WTC11 (cell line): ENCODE data around the gene CYP1A2. TPM values are rescaled to one million over a fixed set of nuclear protein-coding genes. Genes with fewer than 3 reads are reported as not detected.

Experiments
- ATAC-seq: fragments of 200-7000 bp; cut with Tn5 transposase; 2 replicates; pipeline ENCODE4 v1.10.0; 2021; ENCODE audit warnings: mild to moderate bottlenecking, moderate library complexity
- CTCF ChIA-PET: fragments of 300-600 bp; sonication (Branson Sonifier 250); formaldehyde crosslinking; loops from one replicate; lab custom pipeline; 2021; ENCODE audit warnings: antibody characterized with exemption; lab: Charles Lee
- POLR2A ChIA-PET: fragments of 350-600 bp; sonication (Branson Sonifier 250); formaldehyde crosslinking; loops from one replicate; lab custom pipeline; 2021; ENCODE audit warnings: antibody characterized with exemption; lab: Charles Lee
- DNase-seq: peaks from one replicate; pipeline ENCODE4 v3.0.0; 2021; ENCODE audit warnings: low spot score
- H3K27ac Mint-ChIP-seq: 2 replicates; pipeline ENCODE4 v1.8.0; 2021; ENCODE audit warnings: mixed read lengths
- H3K27me3 Mint-ChIP-seq: 2 replicates; pipeline ENCODE4 v1.8.0; 2021; ENCODE audit warnings: low read depth, mild to moderate bottlenecking, moderate library complexity, mixed read lengths
- H3K36me3 Mint-ChIP-seq: 2 replicates; pipeline ENCODE4 v1.8.0; 2021; ENCODE audit warnings: mixed read lengths
- H3K4me1 Mint-ChIP-seq: 2 replicates; pipeline ENCODE4 v1.8.0; 2022; ENCODE audit warnings: mixed read lengths
- H3K4me3 Mint-ChIP-seq: 2 replicates; pipeline ENCODE4 v1.8.0; 2021; ENCODE audit warnings: mild to moderate bottlenecking, moderate library complexity, mixed read lengths
- H3K9me3 Mint-ChIP-seq: 2 replicates; pipeline ENCODE4 v1.8.0; 2021; ENCODE audit warnings: mixed read lengths
- ARID4B ChIP-seq: sonication (generic); formaldehyde crosslinking; IDR thresholded peaks from 2 replicates; pipeline ENCODE4 v1.8.0; 2023; ENCODE audit warnings: missing genetic modification reagents, mild to moderate bottlenecking, borderline replicate concordance
- FOXJ3 ChIP-seq: sonication (generic); formaldehyde crosslinking; IDR thresholded peaks from 2 replicates; pipeline ENCODE4 v1.9.0; 2021; ENCODE audit warnings: missing genetic modification reagents, mild to moderate bottlenecking, borderline replicate concordance
- FOXP1 ChIP-seq: sonication (generic); formaldehyde crosslinking; IDR thresholded peaks from 2 replicates; pipeline ENCODE4 v1.8.0; 2022; ENCODE audit warnings: missing genetic modification reagents, mild to moderate bottlenecking, moderate library complexity, borderline replicate concordance
- HMGA2 ChIP-seq: fragments of 250-450 bp; sonication (Bioruptor Pico); IDR thresholded peaks from 2 replicates; pipeline ENCODE4 v1.4.0; 2021; ENCODE audit warnings: mild to moderate bottlenecking, moderate library complexity
- HMGXB4 ChIP-seq: sonication (generic); formaldehyde crosslinking; IDR thresholded peaks from 2 replicates; pipeline ENCODE4 v1.8.1; 2023; ENCODE audit warnings: mild to moderate bottlenecking, moderate library complexity, missing genetic modification reagents
- IRF1 ChIP-seq: sonication (generic); formaldehyde crosslinking; IDR thresholded peaks from 2 replicates; pipeline ENCODE4 v1.8.0; 2023; ENCODE audit warnings: missing genetic modification reagents
- MAX ChIP-seq: sonication (generic); formaldehyde crosslinking; IDR thresholded peaks from 2 replicates; pipeline ENCODE4 v1.8.0; 2022; ENCODE audit warnings: mild to moderate bottlenecking, missing genetic modification reagents
- MYBL2 ChIP-seq: sonication (generic); formaldehyde crosslinking; IDR thresholded peaks from 2 replicates; pipeline ENCODE4 v1.8.1; 2023; ENCODE audit warnings: mild to moderate bottlenecking, moderate library complexity, missing genetic modification reagents
- NFE2L1 ChIP-seq: sonication (generic); formaldehyde crosslinking; IDR thresholded peaks from 2 replicates; pipeline ENCODE4 v1.8.1; 2023; ENCODE audit warnings: missing genetic modification reagents
- OVOL2 ChIP-seq: fragments of 250-450 bp; sonication (Bioruptor Pico); IDR thresholded peaks from 2 replicates; pipeline ENCODE4 v1.9.0; 2021; ENCODE audit warnings: mild to moderate bottlenecking, borderline replicate concordance
- RORB ChIP-seq: fragments of 250-450 bp; sonication (Bioruptor Pico); IDR thresholded peaks from 2 replicates; pipeline ENCODE4 v1.9.0; 2021; ENCODE audit warnings: mild to moderate bottlenecking
- ZNF121 ChIP-seq: sonication (generic); formaldehyde crosslinking; IDR thresholded peaks from 2 replicates; pipeline ENCODE4 v1.8.0; 2023; ENCODE audit warnings: missing genetic modification reagents
- ZNF219 ChIP-seq: sonication (generic); formaldehyde crosslinking; IDR thresholded peaks from 2 replicates; pipeline ENCODE4 v1.8.0; 2023; ENCODE audit warnings: missing genetic modification reagents, mild to moderate bottlenecking, borderline replicate concordance
- total RNA-seq: library from RNA; stranded (reverse); gene quantifications from 3 replicates; pipeline ENCODE4 v1.2.3, GENCODE V29; 2021
- TF ChIP-seq, protein P1 (sequence below): fragments of 200-600 bp; IDR thresholded peaks from 2 replicates; pipeline ENCODE4 v1.8.0; 2022; ENCODE audit warnings: antibody characterized with exemption
- TF ChIP-seq, protein P2 (sequence below): fragments of 250-450 bp; sonication (Bioruptor Pico); IDR thresholded peaks from 2 replicates; pipeline ENCODE4 v1.9.0; 2021; ENCODE audit warnings: moderate library complexity, mild to moderate bottlenecking, inconsistent platforms, borderline replicate concordance

Gene CYP1A2
- total RNA-seq, 1 experiment from 2014 or later, result not detected

DNA sequence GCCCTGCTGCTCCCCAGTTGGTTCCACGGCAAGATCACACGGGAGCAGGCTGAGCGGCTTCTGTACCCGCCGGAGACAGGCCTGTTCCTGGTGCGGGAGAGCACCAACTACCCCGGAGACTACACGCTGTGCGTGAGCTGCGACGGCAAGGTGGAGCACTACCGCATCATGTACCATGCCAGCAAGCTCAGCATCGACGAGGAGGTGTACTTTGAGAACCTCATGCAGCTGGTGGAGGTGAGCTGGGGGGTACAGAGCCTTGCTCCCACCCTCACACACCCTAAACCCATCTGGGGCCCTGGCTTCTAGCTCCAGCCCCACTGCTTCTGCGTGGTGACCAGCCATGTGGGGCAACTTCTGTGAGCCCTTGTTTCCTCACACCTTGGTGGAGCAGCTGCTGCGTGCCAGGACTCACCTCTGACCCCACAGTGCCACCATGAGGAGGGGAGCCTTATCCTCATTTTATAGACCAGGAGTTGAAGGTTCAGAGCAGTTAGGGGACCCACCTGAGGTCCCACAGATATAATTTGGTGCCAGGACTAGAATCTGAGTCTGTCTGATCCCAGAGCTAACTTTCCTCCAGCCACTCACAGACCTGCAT is 50.7 kb downstream of the CYP1A2 start (continued):
- TF ChIP-seq ARID4B (CRISPR knock-in tag) (no peak), HMGA2 (no peak), ZNF121 (CRISPR knock-in tag) (no peak), RORB (CRISPR knock-in tag) (no peak), NFE2L1 (CRISPR knock-in tag) (no peak), OVOL2 (CRISPR knock-in tag) (no peak), HMGXB4 (CRISPR knock-in tag) (no peak)
- TF ChIP-seq, all 79 proteins: peak for 0

DNA sequence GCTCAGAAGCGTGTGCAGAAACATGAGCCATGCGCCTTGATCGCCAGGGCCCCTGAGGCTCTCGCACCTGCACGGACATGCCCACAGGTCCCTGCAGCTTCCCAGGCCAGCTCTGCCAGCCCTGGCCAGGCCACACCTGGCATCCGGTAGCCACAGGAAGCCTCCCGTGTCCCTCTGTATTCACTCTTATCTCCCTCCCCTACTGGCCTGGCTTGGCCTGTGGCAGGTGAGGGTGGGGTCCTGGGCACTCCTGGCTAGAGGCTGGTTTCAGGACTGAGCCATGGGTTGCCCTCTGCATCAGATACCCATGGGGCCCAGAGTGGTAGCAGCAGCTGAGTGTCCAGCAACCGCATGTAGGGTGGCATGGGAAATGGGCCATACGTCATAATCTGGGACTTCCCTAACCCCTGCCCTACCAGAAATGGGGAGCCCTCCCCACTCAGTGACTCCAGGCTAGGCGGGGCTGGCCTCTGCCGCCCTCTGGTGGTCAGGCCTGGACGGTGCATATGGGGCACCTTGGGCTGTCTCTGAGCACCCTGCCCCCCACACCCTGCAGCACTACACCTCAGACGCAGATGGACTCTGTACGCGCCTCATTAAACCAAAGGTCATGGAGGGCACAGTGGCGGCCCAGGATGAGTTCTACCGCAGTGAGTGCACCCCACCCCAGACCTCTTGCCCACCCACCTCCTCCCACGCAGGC is 51.4 kb downstream of the CYP1A2 start:
- ChIA-PET POLR2A (no interaction called here), CTCF (interaction anchor here (0.7 to 4.9 kb wide), 27 partner anchors 8 to 169 kb away, joined by 3 to 101 read pairs (median 4); partner anchors contain the start of genes CPLX3 and CSK)
- Mint-ChIP-seq H3K9me3 (no peaks in the 10 kb centered on the region), H3K4me1 (0 out of 2 replicates have a peak, but pooled peaks cover 2% of the 10 kb centered on the region), H3K4me3 (no peak overlapping the region), H3K27me3 (no peaks in the 10 kb centered on the region), H3K36me3 (peaks cover 7% of the 10 kb centered on the region; the same call in 1 of the 2 replicates), H3K27ac (peak overlapping the region; percentile 36; the same call in 1 of the 2 replicates)
- TF ChIP-seq MAX (CRISPR knock-in tag) (peak; percentile 26; the same call in 1 of the 2 replicates), FOXP1 (CRISPR knock-in tag) (no peak)
- TF ChIP-seq, protein P1, sequence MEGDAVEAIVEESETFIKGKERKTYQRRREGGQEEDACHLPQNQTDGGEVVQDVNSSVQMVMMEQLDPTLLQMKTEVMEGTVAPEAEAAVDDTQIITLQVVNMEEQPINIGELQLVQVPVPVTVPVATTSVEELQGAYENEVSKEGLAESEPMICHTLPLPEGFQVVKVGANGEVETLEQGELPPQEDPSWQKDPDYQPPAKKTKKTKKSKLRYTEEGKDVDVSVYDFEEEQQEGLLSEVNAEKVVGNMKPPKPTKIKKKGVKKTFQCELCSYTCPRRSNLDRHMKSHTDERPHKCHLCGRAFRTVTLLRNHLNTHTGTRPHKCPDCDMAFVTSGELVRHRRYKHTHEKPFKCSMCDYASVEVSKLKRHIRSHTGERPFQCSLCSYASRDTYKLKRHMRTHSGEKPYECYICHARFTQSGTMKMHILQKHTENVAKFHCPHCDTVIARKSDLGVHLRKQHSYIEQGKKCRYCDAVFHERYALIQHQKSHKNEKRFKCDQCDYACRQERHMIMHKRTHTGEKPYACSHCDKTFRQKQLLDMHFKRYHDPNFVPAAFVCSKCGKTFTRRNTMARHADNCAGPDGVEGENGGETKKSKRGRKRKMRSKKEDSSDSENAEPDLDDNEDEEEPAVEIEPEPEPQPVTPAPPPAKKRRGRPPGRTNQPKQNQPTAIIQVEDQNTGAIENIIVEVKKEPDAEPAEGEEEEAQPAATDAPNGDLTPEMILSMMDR, result peak; percentile 98
- TF ChIP-seq, protein P2, sequence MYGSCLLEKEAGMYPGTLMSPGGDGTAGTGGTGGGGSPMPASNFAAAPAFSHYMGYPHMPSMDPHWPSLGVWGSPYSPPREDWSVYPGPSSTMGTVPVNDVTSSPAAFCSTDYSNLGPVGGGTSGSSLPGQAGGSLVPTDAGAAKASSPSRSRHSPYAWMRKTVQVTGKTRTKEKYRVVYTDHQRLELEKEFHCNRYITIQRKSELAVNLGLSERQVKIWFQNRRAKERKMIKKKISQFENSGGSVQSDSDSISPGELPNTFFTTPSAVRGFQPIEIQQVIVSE (CRISPR knock-in tag), result no peak
- DNase-seq (peak; percentile 90), ATAC-seq (peak; percentile 98)

GRCh38 chr15:74800559-74801094 is 52.0 kb downstream of the CYP1A2 start:
- H3K27me3 Mint-ChIP-seq, result no peaks in the 10 kb centered on the region
- ChIA-PET POLR2A (interaction anchor here (0.6 kb wide), 1 partner anchor 56 kb away, joined by 8 read pairs; no protein-coding TSS in a partner anchor), CTCF (interaction anchor here (0.7 to 2.6 kb wide), 15 partner anchors 9 to 169 kb away, joined by 3 to 24 read pairs (median 5); partner anchors contain the start of genes CPLX3 and CSK)
- H3K4me1 Mint-ChIP-seq, result 0 out of 2 replicates have a peak, but pooled peaks cover 2% of the 10 kb centered on the region
- peaks cover 7% of the 10 kb centered on the region; the same call in 1 of the 2 replicates for H3K36me3 Mint-ChIP-seq
- H3K4me3 Mint-ChIP-seq, result no peak overlapping the region
- ATAC-seq, result peak; percentile 8
- no peaks in the 10 kb centered on the region for H3K9me3 Mint-ChIP-seq
- DNase-seq, result no peak
- no peak overlapping the region for H3K27ac Mint-ChIP-seq
- TF ChIP-seq MYBL2 (CRISPR knock-in tag), result no peak
- no peak for TF ChIP-seq FOXJ3 (CRISPR knock-in tag)
- TF ChIP-seq ZNF219 (CRISPR knock-in tag), result no peak
- TF ChIP-seq ARID4B (CRISPR knock-in tag), result no peak
- TF ChIP-seq IRF1, result no peak
